Central memory CD8-positive, alpha-beta T cell (primary cell): Measurements from ENCODE around the gene TDRD10.
A peak's percentile ranks its signal among the peaks of the same experiment; 100 is the strongest.

ENCODE experiments used
- ATAC-seq: fragments of 150-1000 bp; cut with Tn5 transposase; replicated peaks from 2 replicates; pipeline ENCODE4 v1.10.0; 2022; ENCODE audit warnings: mild to moderate bottlenecking, moderate FRiP score, moderate number of reproducible peaks; ENCODE audit not compliant: poor library complexity, severe bottlenecking; ENCODE audit errors: extremely low read depth
- DNase-seq, 2 donors: peaks; one replicate each; pipeline ENCODE4 v3.0.0; 2021; ENCODE audit warnings: low spot score in 2 of 2
- H3K27ac Mint-ChIP-seq: one replicate; pipeline ENCODE4 v1.8.0; 2022; ENCODE audit warnings: low read depth, mild to moderate bottlenecking, moderate library complexity, mixed read lengths
- H3K27me3 Mint-ChIP-seq: one replicate; pipeline ENCODE4 v1.8.0; 2022; ENCODE audit warnings: mixed read lengths
- H3K36me3 Mint-ChIP-seq: one replicate; pipeline ENCODE4 v1.8.0; 2022; ENCODE audit warnings: mild to moderate bottlenecking, moderate library complexity, mixed read lengths; ENCODE audit not compliant: insufficient read depth
- H3K4me1 Mint-ChIP-seq: one replicate; pipeline ENCODE4 v1.8.0; 2022; ENCODE audit warnings: mixed read lengths
- H3K4me3 Mint-ChIP-seq: one replicate; pipeline ENCODE4 v1.8.0; 2022; ENCODE audit warnings: mild to moderate bottlenecking, moderate library complexity, mixed read lengths
- H3K9me3 Mint-ChIP-seq: one replicate; pipeline ENCODE4 v1.8.0; 2022; ENCODE audit warnings: mixed read lengths

The TDRD10 gene

GRCh38 chr1:154571244-154571963, 69.4 kb downstream of the TDRD10 start:
- Mint-ChIP-seq H3K9me3 (no peaks in the 10 kb centered on the region), H3K36me3 (peaks cover 5% of the 10 kb centered on the region), H3K27me3 (peaks cover 34% of the 10 kb centered on the region), H3K4me1 (peaks cover 17% of the 10 kb centered on the region), H3K4me3 (no peak overlapping the region), H3K27ac (no peak overlapping the region)
- no peak for DNase-seq
- ATAC-seq: no peak

- no peak for ATAC-seq
Observed at GRCh38 chr1:154571964-154572288, 69.9 kb downstream of the TDRD10 start.

GRCh38 chr1:154572468-154573167, 70.6 kb downstream of the TDRD10 start:
- no peak overlapping the region for H3K4me3 Mint-ChIP-seq
- peaks cover 22% of the 10 kb centered on the region for H3K27me3 Mint-ChIP-seq
- no peaks in the 10 kb centered on the region for H3K9me3 Mint-ChIP-seq
- no peak for ATAC-seq
- H3K36me3 Mint-ChIP-seq: peaks cover 2% of the 10 kb centered on the region
- H3K4me1 Mint-ChIP-seq: peaks cover 12% of the 10 kb centered on the region
- H3K27ac Mint-ChIP-seq: peak overlapping the region; percentile 68
- no peak for DNase-seq

More at GRCh38 chr1:154571964-154572288, 69.9 kb downstream of the TDRD10 start:
- peaks cover 17% of the 10 kb centered on the region for H3K4me1 Mint-ChIP-seq
- no peak overlapping the region for H3K4me3 Mint-ChIP-seq
- no peak overlapping the region for H3K27ac Mint-ChIP-seq
- peaks cover 29% of the 10 kb centered on the region for H3K27me3 Mint-ChIP-seq
- H3K36me3 Mint-ChIP-seq: peaks cover 5% of the 10 kb centered on the region
- DNase-seq: no peak
- H3K9me3 Mint-ChIP-seq: no peaks in the 10 kb centered on the region

- peaks cover 17% of the 10 kb centered on the region for H3K27me3 Mint-ChIP-seq
- peaks cover 7% of the 10 kb centered on the region for H3K4me1 Mint-ChIP-seq
- DNase-seq: no peak
- no peak for ATAC-seq
- H3K9me3 Mint-ChIP-seq: no peaks in the 10 kb centered on the region
- no peak overlapping the region for H3K4me3 Mint-ChIP-seq
- peaks cover 4% of the 10 kb centered on the region for H3K36me3 Mint-ChIP-seq
- peak overlapping the region; percentile 68 for H3K27ac Mint-ChIP-seq
Observed at GRCh38 chr1:154573168-154573510, 71.1 kb downstream of the TDRD10 start.

GRCh38 chr1:154574716-154575115, 72.7 kb downstream of the TDRD10 start:
- Mint-ChIP-seq H3K27me3 (peaks cover 9% of the 10 kb centered on the region), H3K9me3 (no peaks in the 10 kb centered on the region), H3K4me1 (peaks cover 12% of the 10 kb centered on the region), H3K27ac (no peak overlapping the region), H3K36me3 (peaks cover 18% of the 10 kb centered on the region), H3K4me3 (no peak overlapping the region)
- ATAC-seq: no peak
- no peak for DNase-seq

GRCh38 chr1:154575147-154575927, 73.3 kb downstream of the TDRD10 start:
- Mint-ChIP-seq H3K27ac (no peak overlapping the region), H3K9me3 (no peaks in the 10 kb centered on the region), H3K4me1 (peaks cover 12% of the 10 kb centered on the region), H3K36me3 (peaks cover 20% of the 10 kb centered on the region), H3K27me3 (peaks cover 9% of the 10 kb centered on the region), H3K4me3 (no peak overlapping the region)
- no peak for ATAC-seq
- DNase-seq: no peak

- peaks cover 12% of the 10 kb centered on the region for H3K4me1 Mint-ChIP-seq
- H3K27ac Mint-ChIP-seq: no peak overlapping the region
- ATAC-seq (no peak), DNase-seq (no peak)
- H3K9me3 Mint-ChIP-seq: no peaks in the 10 kb centered on the region
- H3K36me3 Mint-ChIP-seq: peaks cover 25% of the 10 kb centered on the region
- H3K4me3 Mint-ChIP-seq: no peak overlapping the region
- peaks cover 8% of the 10 kb centered on the region for H3K27me3 Mint-ChIP-seq
Observed at GRCh38 chr1:154575951-154576566, 74.0 kb downstream of the TDRD10 start.

- DNase-seq (no peak), ATAC-seq (no peak)
- no peaks in the 10 kb centered on the region for H3K27me3 Mint-ChIP-seq
- H3K4me3 Mint-ChIP-seq: no peak overlapping the region
- peaks cover 34% of the 10 kb centered on the region for H3K36me3 Mint-ChIP-seq
- peak overlapping the region; percentile 53 for H3K27ac Mint-ChIP-seq
- H3K9me3 Mint-ChIP-seq: no peaks in the 10 kb centered on the region
- peaks cover 12% of the 10 kb centered on the region for H3K4me1 Mint-ChIP-seq
Observed at GRCh38 chr1:154577346-154578057, 75.5 kb downstream of the TDRD10 start.

- Mint-ChIP-seq H3K4me3 (no peak overlapping the region), H3K4me1 (peaks cover 12% of the 10 kb centered on the region), H3K9me3 (no peaks in the 10 kb centered on the region), H3K27ac (peak overlapping the region; percentile 53), H3K36me3 (peaks cover 35% of the 10 kb centered on the region), H3K27me3 (no peaks in the 10 kb centered on the region)
- DNase-seq: no peak
- no peak for ATAC-seq
Observed at GRCh38 chr1:154578058-154578418, 76.0 kb downstream of the TDRD10 start.

- Mint-ChIP-seq H3K4me1 (peaks cover 10% of the 10 kb centered on the region), H3K27me3 (no peaks in the 10 kb centered on the region), H3K27ac (no peak overlapping the region), H3K9me3 (no peaks in the 10 kb centered on the region), H3K36me3 (peaks cover 46% of the 10 kb centered on the region), H3K4me3 (no peak overlapping the region)
- no peak for DNase-seq
- ATAC-seq: no peak
Observed at GRCh38 chr1:154579374-154579773, 77.4 kb downstream of the TDRD10 start.

GRCh38 chr1:154581766-154582165, 79.7 kb downstream of the TDRD10 start:
- DNase-seq (no peak), ATAC-seq (no peak)
- no peak overlapping the region for H3K4me3 Mint-ChIP-seq
- H3K27me3 Mint-ChIP-seq: no peaks in the 10 kb centered on the region
- H3K36me3 Mint-ChIP-seq: peaks cover 70% of the 10 kb centered on the region
- no peak overlapping the region for H3K27ac Mint-ChIP-seq
- H3K9me3 Mint-ChIP-seq: no peaks in the 10 kb centered on the region
- H3K4me1 Mint-ChIP-seq: peaks cover 16% of the 10 kb centered on the region

GRCh38 chr1:154582885-154583284, 80.9 kb downstream of the TDRD10 start:
- H3K27ac Mint-ChIP-seq: no peak overlapping the region
- DNase-seq: no peak
- no peak overlapping the region for H3K4me3 Mint-ChIP-seq
- no peaks in the 10 kb centered on the region for H3K9me3 Mint-ChIP-seq
- H3K27me3 Mint-ChIP-seq: no peaks in the 10 kb centered on the region
- H3K36me3 Mint-ChIP-seq: peaks cover 80% of the 10 kb centered on the region
- peaks cover 16% of the 10 kb centered on the region for H3K4me1 Mint-ChIP-seq
- no peak for ATAC-seq
